ENCODE results near the gene OSMR.

OSMR gene

DNA sequence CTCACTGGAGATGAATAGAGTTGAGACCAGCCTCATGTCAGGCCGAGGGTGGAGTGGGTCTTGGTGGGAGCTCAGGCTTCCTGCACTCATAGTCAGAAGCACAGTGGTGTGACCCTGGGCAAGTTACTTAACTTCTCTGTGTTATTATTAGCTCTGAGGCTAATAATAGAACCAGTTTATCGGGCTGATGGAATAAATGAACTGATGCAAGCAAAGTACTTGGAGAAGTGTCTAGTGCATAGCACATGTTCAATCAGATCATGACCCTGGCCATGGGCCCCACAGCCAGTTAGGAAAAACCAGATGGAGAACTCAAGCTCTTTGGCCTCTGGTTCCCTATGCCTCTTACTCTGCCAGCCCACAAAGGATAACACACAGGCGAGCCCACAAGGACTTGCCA, 45.3 kb upstream of the OSMR start:
- H3K9ac ChIP-seq = no peak overlapping the region
- TF ChIP-seq, protein P1, sequence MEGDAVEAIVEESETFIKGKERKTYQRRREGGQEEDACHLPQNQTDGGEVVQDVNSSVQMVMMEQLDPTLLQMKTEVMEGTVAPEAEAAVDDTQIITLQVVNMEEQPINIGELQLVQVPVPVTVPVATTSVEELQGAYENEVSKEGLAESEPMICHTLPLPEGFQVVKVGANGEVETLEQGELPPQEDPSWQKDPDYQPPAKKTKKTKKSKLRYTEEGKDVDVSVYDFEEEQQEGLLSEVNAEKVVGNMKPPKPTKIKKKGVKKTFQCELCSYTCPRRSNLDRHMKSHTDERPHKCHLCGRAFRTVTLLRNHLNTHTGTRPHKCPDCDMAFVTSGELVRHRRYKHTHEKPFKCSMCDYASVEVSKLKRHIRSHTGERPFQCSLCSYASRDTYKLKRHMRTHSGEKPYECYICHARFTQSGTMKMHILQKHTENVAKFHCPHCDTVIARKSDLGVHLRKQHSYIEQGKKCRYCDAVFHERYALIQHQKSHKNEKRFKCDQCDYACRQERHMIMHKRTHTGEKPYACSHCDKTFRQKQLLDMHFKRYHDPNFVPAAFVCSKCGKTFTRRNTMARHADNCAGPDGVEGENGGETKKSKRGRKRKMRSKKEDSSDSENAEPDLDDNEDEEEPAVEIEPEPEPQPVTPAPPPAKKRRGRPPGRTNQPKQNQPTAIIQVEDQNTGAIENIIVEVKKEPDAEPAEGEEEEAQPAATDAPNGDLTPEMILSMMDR (conservative IDR thresholded peaks at IDR 0.05; ENCODE audit: low read depth, low read length) = no peak
- no peaks in the 10 kb centered on the region for H3K27me3 ChIP-seq (ENCODE audit: insufficient read depth, low read depth)

DNA sequence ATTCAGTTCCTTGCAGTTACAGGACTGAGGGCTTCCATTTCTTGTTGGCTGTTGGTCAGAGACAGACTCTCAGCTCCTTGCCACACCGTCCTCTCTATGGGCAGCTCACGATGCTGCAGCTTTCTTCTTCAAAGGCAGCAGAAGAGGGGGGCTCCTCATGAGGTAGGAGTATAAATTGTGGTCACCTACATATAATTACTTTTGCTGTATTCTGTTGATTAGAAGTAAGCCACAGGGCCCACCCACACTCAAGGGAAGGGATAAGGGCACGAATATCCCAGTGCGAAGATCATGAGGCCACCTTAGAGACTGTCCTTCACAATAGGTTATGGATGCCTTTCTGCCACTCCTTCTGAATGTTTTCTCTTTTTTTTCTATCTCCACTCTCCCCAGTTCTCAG, 43.7 kb upstream of the OSMR start:
- H3K4me2 ChIP-seq = no peak overlapping the region
- no peak overlapping the region for H3K27ac ChIP-seq
- H4K20me1 ChIP-seq (ENCODE audit: insufficient read depth) = no peaks in the 10 kb centered on the region
- TF ChIP-seq, protein P1 (conservative IDR thresholded peaks at IDR 0.05; ENCODE audit: low read depth, low read length) = no peak
- H3K36me3 ChIP-seq (ENCODE audit: insufficient read depth) = no peaks in the 10 kb centered on the region
- no peaks in the 10 kb centered on the region for H3K79me2 ChIP-seq (ENCODE audit: insufficient read depth, low read depth)
- no peaks in the 10 kb centered on the region for H3K27me3 ChIP-seq (ENCODE audit: insufficient read depth, low read depth)
- H3K4me3 ChIP-seq (IDR thresholded peaks at IDR 0.05; ENCODE audit: insufficient read depth, low read depth, low read length) = no peak overlapping the region
- H3K4me1 ChIP-seq (ENCODE audit: low read depth, poor library complexity, severe bottlenecking) = peaks cover 7% of the 10 kb centered on the region
- no peak overlapping the region for H3K9ac ChIP-seq
- H2AFZ ChIP-seq (ENCODE audit: low read depth) = no peak overlapping the region

More for the DNA sequence above, 45.3 kb upstream of the OSMR start:
- H3K36me3 ChIP-seq (ENCODE audit: insufficient read depth) = no peaks in the 10 kb centered on the region
- H3K79me2 ChIP-seq (ENCODE audit: insufficient read depth, low read depth) = no peaks in the 10 kb centered on the region
- no peaks in the 10 kb centered on the region for H4K20me1 ChIP-seq (ENCODE audit: insufficient read depth)
- no peak overlapping the region for H3K27ac ChIP-seq
- no peak overlapping the region for H3K4me3 ChIP-seq (IDR thresholded peaks at IDR 0.05; ENCODE audit: insufficient read depth, low read depth, low read length)
- no peak overlapping the region for H2AFZ ChIP-seq (ENCODE audit: low read depth)
- H3K4me1 ChIP-seq (ENCODE audit: low read depth, poor library complexity, severe bottlenecking) = no peaks in the 10 kb centered on the region
- no peak overlapping the region for H3K4me2 ChIP-seq

DNA sequence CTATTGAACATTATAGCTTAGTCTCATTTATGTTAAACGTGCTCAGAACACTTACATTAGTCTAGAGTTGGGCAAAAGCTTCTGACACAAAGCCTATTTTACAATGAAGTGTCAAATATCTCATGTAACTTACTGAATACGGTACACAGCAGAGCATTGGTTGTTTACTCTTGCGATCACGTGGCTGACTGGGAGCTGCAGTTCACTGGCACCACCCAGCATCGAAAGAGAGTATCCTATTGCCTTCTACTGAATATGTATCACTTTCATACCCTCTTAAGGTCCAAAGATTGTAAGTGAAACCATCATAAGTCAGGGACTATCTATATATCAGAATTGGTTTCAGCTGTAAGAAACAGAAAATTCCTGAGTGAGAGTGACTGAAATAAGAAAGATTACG, 42.6 kb upstream of the OSMR start:
- no peak overlapping the region for H2AFZ ChIP-seq (ENCODE audit: low read depth)
- H3K4me1 ChIP-seq (ENCODE audit: low read depth, poor library complexity, severe bottlenecking) = peaks cover 7% of the 10 kb centered on the region
- H3K36me3 ChIP-seq (ENCODE audit: insufficient read depth) = no peaks in the 10 kb centered on the region
- H3K79me2 ChIP-seq (ENCODE audit: insufficient read depth, low read depth) = no peaks in the 10 kb centered on the region
- no peak overlapping the region for H3K4me3 ChIP-seq (IDR thresholded peaks at IDR 0.05; ENCODE audit: insufficient read depth, low read depth, low read length)
- no peak overlapping the region for H3K4me2 ChIP-seq
- no peak overlapping the region for H3K9ac ChIP-seq
- TF ChIP-seq, protein P1 (conservative IDR thresholded peaks at IDR 0.05; ENCODE audit: low read depth, low read length) = no peak
- no peaks in the 10 kb centered on the region for H4K20me1 ChIP-seq (ENCODE audit: insufficient read depth)
- H3K27ac ChIP-seq = no peak overlapping the region
- H3K27me3 ChIP-seq (ENCODE audit: insufficient read depth, low read depth) = no peaks in the 10 kb centered on the region

DNA sequence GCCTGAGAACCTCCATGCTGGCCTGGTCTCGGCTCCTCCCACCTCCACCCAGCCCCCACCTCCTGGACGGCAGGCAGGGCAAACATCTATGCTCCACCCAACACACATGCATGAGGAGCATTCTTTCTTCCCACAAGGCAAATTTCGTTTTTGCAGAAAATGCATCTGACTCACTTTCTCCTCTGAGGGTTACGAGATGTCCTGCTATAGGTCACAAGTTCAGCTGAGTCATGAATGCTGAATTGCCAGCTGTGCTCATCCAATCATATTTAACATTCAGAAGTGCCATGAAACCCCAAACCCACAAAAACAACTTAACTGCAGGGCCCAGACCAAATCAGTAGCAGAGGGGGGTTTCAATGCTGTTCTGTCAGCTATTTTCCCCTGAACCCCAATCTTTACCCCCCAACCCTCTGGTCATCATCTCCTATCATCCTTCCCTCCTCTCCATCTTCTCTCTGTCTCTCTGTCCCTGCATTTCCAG, 39.0 kb upstream of the OSMR start:
- no peak overlapping the region for H3K9ac ChIP-seq
- no peak overlapping the region for H3K27ac ChIP-seq
- no peak overlapping the region for H3K4me2 ChIP-seq
- TF ChIP-seq, protein P1 (conservative IDR thresholded peaks at IDR 0.05; ENCODE audit: low read depth, low read length) = no peak
- no peaks in the 10 kb centered on the region for H3K27me3 ChIP-seq (ENCODE audit: insufficient read depth, low read depth)
- H3K79me2 ChIP-seq (ENCODE audit: insufficient read depth, low read depth) = no peaks in the 10 kb centered on the region
- H4K20me1 ChIP-seq (ENCODE audit: insufficient read depth) = no peaks in the 10 kb centered on the region
- no peak overlapping the region for H3K4me3 ChIP-seq (IDR thresholded peaks at IDR 0.05; ENCODE audit: insufficient read depth, low read depth, low read length)
- H2AFZ ChIP-seq (ENCODE audit: low read depth) = no peak overlapping the region
- peaks cover 10% of the 10 kb centered on the region for H3K4me1 ChIP-seq (ENCODE audit: low read depth, poor library complexity, severe bottlenecking)
- no peaks in the 10 kb centered on the region for H3K36me3 ChIP-seq (ENCODE audit: insufficient read depth)
